Anterior cingulate cortex (tissue), 58 donors: Measurements from ENCODE around the gene PTPA.

ENCODE experiments used
- DNase-seq, 58 donors: peaks; one replicate each; lab custom pipeline; 2025; lab: John Stamatoyannopoulos, UW

Gene PTPA

DNA sequence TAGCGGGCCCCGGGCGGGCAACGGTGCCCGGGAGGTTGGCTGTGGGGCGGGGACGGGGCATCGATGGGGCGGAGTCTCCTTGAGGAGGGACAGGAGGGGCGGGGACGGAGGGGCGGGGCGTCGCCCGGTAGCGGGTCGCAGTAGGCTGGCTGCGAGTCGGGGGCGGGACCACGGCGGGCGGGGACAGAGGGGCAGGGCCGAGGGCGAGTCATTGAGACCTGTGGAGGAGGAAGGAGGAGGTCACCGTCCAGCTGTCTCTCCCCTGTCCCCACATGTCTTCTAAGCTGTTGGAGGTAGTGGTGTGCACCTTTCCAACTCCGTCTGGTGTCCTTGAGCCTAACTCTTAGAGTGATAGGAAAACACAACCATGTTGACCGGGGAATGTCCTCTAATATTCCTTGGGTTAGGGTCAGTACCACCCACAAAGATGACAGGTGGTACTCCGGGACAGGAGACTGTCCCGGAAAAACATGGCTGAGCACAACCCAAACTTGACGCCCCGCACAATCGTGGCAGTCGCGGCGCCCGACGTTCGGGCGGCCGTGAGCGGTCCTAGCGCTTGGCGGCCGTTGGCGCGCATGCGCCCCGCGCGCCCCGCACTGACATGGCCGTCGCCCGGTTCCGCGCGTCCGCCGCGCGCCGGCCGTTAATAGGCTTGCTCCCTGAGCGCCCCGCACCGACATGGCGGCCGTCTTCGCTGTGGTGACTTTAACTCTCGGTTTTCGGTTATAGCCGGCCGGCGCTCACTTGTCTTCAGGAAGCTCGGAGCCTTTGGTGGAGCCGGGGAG lies at the start of gene PTPA, which contains the start of gene CRAT:
TSS of gene PTPA (plus strand) at position 676 of the 788 bp plus-strand sequence. CDS start 186 bp downstream, outside the sequence.
TSS of gene CRAT (minus strand) at position 54 of the 788 bp plus-strand sequence. CDS start 284 bp downstream, outside the sequence.
- peak; percentile 47 to 99 (median 94) for DNase-seq

DNA sequence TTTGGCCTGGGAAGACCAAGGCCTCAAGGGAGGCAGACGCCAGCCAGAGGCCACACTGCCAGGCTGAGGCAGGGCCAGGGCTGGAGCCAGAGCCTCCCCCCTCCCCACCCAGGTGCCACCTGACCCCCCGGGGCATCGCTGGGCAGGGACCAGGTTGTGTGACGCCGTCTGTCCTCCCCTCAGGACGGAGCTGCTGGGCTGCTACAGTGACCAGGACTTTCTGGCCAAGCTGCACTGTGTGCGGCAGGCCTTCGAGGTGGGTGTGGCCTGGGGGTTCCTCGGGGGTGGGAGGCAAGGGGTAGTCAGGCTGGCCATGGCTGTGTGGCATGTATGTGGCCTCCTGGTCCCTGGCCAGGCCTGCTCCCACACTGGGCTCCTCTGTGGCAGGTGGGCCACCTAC lies 48.2 kb upstream of the PTPA start:
- no peak for DNase-seq

DNA sequence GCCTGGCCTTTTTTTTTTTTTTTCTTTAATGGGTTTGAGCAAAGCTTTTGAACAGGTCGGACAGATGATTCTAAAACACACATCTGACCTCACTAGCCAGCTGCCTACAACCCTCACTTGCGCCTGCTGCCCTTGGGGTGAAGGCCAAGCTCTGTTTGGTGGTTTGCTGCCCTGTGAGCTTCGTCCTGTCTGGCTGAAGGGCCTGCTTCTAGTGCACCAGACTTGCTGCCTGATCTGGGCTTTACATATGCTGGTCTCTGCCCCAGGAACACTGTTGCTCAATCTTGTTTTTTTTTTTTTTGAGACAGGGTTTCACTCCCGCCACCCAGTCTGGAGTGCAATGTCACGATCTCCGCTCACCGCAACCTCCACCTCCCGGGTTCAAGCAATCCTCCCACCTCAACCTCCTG lies 46.7 kb upstream of the PTPA start:
- DNase-seq, result no peak

DNA sequence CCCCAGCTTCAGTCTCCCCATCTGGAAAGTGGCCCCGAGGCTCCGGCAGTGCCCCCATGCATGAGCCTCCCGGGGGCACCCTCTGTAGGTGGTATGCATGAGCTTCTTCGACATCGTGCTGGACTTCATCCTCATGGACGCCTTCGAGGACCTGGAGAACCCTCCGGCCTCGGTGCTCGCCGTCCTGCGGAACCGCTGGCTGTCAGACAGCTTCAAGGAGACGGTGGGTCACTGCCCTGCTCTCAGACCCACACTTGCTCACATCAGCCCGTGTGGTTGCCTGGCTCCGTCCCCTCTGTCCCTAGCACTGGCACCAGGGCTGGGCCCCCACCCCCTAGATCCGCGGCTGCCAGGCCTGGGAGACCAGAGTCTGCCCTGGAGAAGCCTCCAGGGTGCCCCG lies 43.1 kb upstream of the PTPA start:
- no peak for DNase-seq

DNA sequence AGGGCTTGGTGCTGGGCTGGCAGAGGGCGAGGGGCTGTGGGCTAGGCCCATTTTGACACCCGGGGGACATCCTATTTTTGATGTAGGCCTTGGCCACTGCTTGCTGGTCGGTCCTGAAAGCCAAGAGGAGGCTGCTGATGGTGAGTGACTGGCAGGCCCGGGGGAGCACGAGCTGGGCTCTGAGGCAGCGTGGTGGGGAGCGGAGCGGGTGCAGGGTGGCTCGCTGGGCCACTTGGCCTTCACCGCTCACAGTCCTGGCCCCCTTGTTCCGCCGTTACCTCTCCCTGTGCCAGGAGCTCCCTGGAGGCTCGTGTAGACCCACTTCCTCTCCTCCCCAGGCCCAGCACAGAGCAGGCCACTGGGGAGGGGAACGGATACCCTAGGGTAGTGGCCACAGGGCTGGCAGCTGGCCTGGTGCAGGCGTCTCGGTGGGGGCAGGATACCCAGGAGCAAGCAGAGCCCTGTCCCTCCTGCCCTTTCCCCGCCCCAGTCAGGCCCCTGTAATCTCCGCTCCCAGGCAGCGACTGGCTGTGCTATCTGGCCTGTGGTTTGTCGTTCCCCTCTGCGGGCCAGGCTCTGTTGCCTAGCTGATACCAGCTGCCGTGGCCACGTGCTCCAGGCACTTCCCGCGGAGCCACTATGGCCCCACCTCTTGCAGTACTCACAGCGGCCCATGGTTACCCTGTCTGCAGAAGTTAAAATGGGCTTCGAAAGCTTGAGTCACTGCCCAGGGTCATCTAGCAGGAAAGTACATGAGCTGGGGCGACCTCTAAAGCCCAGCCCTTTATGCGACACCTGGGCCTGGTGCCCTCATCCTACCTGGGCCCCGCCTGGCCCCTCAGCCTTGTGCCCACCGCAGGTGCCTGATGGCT lies 42.0 kb upstream of the PTPA start:
- peak in 38 of 58 donors; percentile 3 to 72 (median 28) for DNase-seq

DNA sequence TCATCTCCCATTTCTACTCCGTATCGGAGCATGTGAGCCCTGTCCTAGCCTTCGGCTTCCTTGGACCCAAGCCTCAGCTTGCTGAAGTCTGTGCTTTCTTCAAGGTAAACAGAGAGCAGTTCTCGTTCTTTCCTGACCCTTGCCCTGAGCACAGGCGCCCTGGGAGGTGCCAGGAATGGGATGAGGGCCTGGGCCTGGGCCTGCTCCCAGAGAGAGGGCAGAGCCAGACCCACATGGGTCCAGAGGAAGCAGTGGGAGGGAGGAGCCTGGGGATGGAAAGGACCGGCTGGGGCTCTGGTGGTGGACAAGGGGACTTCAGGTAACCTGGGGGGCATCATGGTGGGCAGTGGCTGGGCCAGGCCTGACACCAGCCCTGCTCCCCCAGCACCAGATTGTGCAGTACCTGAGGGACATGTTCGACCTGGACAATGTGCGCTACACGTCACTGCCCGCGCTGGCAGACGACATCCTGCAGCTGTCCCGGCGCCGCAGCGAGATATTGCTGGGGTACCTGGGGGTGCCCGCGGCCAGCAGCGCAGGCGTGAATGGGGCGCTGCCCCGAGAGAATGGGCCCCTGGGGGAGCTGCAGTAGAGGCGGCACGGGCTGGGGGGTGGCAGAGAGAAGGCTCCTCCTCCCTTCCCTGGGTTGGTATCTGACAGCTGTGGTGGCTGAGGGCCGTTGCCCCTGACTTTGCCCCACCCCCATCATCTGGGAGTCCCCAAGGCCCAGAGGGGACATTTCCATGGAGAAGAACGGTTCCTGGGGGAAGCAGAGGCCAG lies 41.2 kb upstream of the PTPA start:
- no peak for DNase-seq

DNA sequence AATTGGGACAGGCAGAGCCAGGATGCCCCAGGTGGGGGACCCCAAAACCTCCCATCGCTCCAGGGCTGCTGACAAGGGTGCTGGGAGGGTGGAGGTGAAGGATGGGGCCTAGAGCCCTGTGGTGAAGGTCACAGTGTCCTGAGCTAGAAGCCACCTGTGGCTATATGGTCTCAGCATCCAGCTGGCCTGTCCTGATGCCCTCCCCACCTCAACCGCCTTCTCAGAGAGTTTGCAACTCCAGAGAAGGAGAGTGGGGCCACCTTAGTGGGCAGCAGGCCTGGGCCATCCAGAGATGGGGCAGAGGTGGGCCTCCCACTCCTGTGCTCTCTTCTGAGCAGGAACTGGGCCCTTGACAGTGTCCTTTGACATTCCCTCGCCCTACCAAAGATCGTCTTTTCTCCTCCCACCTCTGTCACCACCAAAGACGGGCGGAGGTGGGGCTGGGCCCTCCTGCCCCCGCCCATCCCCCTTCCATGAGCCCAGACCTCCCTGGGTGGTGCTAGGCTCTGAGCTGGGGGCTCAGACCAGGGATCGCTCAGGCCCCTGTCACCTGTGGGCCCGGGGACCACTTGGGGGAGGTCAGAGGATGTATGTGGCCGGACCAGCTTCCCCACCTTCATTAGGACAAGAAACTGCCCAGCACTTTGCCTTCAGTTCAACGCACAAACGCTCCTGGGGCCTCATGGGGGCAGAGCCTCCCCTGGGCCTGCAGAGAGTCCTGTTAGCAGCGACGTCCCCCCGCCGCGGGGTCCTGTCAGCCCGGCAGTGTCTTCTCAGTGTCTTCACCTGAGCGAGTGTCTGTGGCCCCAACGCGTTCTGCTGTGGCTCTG lies 40.3 kb upstream of the PTPA start:
- no peak for DNase-seq

DNA sequence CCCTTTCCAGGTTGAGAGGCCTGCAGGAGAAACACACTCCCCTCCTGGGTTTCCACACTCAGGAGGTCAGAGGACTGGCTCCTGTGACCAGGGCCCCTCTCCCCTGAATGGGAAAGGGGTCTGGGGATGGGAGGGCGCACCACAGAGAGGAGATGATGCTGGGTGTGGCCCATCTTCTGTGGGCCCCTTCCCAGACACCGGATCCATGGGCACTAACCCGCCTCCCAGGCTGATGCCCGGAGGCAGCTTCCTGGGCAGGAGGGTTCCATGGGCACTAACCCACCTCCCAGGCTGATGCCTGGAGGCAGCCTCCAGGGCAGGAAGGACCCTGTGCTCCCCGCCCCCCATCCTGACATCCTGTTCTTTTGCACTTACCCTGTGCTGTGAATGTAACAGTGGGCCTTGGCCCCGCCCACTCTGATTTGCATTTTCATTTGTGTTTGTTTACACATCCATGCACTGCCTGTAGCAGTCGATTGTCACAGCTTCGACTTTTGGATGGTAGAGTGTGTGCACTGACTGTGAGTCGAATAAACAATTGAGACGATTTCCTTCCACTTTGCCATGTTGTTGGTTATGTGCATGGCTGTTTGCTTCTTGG lies 39.6 kb upstream of the PTPA start:
- no peak for DNase-seq

DNA sequence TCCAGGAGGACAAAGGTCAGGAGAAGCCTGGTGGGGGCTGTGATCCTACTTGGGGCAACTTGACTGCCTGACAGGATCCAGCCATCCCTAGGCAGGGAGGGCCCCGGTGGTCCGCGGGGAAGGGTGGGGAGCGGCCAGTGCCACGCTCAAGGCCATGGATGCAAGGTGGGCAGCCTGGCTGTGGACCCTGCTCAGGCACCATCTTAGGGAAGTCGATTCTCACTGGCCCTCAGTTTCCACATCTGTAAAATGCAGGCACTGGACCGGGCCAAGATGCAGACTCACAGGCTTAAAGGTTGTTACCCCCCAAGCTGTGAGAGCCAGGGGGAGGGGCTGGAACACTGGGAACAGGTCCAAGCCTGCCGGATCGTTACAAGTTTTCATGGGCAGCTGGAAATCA lies 39.0 kb upstream of the PTPA start:
- no peak for DNase-seq

DNA sequence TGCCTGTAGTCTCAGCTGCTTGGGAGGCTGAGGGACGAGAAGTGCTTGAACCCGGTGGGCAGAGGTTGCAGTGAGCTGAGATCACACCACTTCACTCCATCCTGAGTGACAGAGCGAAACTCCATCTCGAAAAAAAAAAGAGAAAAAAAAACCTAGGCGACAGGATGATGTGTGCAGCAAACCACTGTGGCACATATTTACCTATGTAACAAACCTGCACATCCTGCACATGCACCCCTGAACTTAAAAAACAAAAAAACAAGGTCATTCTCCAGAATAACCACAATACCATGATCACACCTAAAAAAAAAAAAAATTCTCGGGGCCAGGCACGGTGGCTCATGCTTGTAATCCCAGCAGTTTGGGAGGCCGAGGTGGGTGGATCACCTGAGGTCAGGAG lies 37.8 kb upstream of the PTPA start:
- no peak for DNase-seq

DNA sequence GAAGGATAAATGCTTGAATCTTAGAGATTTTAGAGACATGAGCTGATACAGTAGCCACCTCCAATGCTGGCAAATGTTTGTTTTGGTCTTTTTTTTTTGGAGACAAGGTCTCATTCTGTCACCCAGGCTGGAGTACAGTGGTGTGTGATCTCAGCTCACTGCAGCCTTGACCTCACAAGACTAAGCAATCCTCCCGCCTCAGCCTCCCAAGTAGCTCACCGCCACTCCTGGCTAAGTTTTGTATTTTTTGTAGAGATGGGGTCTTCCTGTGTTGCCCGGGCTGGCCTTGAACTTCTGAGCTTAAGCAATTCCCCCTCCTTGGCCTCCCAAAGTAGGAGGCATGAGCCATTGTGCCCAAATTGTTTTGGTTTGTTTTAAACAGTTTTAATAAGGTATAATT lies 37.1 kb upstream of the PTPA start:
- no peak for DNase-seq

DNA sequence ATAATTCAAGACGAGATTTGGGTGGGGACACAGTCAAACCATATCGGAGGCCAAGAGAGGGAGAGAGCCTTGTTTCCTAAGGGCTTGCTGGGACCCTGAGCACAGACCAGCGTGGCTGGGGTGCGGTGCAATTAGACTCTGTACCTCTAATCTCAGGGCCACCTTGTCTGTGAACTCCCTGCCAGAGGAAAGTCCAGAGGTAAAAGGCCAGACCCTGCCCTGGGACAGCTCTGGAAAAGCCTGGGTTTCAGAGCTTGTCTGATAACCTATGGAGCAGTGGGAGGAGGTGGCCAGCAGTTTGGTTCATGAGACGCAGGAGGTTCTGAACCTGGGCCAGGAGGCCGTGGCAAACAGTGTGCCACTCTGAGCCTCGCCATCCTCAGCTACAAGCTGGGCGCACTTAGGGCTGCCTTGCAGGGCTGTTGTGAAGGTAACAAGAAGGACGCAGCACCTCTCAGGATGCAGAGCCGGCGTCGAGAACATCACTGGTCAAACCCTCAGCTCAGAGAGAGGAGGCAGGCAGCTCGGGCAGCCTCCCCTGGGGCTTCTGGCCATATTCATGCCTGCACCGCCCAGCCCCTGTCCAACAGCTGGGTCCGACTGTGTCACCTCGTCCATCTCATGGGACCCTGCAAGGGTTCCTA lies 35.1 kb upstream of the PTPA start:
- no peak for DNase-seq

DNA sequence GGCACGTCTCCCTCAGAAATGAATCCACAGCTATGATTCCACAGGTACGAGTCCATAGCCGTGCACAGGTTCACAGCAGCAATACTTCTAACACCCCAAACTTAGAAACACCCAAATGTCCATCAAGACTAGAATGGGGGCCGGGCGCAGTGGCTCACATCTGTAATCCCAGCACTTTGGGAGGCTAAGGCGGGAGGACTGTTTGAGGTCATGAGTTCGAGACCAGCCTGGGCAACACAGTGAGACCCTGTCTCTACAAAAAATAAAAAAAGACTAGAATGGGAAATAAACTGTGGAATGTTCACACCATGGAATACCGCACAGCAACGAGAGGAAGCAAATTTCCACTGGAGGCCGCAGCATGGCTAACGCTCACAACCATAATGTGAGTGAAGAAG lies 34.6 kb upstream of the PTPA start:
- DNase-seq, result no peak

DNA sequence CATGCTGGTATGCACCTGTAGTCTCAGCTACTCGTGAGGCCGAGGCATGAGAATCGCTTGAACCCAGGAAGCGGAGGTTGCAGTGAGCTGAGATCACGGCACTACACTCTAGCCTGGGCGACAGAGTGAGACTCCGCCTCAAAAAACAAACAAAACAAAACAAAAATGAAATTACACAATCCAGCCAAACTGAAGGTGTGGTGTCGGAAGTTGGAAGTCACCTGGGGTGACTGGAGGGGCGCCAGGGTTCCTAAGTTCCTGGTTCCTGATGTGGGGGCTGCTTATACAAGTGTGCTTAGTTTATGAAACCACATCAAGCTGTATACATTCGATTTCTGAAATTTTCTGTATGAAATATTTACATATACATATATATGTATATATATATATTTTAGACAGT lies 34.0 kb upstream of the PTPA start:
- no peak for DNase-seq

DNA sequence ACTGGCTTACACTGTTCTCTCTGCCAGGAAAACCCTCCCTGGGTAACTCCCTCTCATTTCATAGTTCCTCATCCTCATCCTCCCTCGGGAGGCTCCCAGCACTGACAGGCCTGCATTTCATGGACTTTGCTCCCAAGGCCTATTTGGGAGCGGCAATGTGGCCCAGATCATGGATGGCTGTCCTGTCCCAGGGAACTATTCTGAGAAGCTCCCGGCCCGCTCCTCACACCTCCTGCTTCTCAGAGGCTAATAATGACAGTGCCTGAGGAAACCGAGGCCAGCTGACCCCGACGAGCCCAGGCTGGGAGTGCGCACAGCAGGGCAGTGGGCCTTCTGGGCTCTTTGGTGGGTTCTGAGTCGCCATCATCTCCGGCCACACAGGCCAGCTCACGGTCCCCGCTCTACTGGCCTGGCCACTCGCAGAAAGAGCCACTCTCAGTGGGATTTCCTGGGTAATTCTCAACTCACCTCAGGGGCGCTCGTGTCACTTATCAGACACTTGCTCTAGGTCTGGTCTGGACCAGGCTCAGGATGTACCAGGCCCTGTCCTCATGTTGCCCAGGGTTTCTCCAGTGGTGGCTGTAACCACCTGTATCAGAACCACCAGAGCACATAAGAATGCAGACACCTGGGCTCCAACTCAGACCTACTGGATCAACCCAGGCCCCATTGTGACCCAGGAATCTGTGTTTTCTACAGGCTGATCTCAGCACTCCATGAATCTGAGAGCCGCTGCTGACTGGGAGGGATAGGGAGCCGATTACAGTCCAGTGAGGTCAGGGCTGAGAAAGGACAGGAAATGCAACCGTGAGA lies 32.3 kb upstream of the PTPA start:
- no peak for DNase-seq

DNA sequence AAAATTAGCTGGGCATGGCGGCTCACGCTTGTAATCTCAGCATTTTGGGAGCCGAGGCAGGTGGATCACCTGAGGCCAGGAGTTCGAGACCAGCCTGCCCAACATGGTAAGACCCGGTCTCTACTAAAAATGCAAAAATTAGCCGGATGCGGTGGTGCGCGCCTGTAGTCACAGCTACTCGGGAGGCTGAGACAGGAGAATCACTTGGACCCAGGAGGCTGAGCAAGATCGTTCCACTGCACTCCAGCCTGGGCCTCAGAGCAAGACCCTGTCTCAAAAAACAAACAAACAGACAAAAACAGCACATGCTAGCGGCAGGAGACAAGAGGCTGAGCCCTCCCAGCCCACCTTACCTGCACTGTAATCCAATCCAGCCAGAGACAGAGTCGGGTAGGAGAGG lies 31.4 kb upstream of the PTPA start:
- no peak for DNase-seq

DNA sequence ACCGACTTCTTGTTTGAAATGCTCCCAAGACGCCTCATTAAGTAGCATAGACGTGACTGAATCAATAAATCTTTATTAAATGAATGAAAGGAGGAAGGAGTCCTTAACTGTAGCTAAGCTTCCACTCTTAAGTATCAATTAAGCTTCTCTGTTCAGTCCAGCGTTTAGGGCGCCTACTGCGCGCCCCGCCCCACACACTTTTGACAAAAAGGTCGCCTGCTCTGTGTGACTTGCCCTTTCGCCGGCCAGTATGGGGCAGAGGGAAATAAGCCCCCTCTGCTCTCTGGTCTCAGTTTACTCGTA lies 31.0 kb upstream of the PTPA start:
- no peak for DNase-seq
